Endothelial cell of umbilical vein (primary cell): ENCODE results near the gene C8G. TPM values are rescaled to one million over a fixed set of nuclear protein-coding genes. Genes with fewer than 3 reads are reported as not detected.

Experiments used
- BruUV-seq: library from RNA; stranded (reverse); fragments of 400-500 nt; replicated peaks from 2 replicates; lab custom pipeline; 2021; lab: Mats Ljungman, UMichigan
- CTCF ChIA-PET: fragments of 300-600, 350-600 bp; sonication (Branson Sonifier 250); formaldehyde crosslinking; loops from one replicate; lab custom pipeline; 2021; ENCODE audit warnings: antibody characterized with exemption, inconsistent platforms; lab: Charles Lee
- POLR2A ChIA-PET: fragments of 300-600, 350-600 bp; sonication (Branson Sonifier 250); formaldehyde crosslinking; loops from one replicate; lab custom pipeline; 2021; ENCODE audit warnings: antibody characterized with exemption, inconsistent platforms; lab: Charles Lee
- DNase-seq: peaks from one replicate; pipeline ENCODE4 v3.0.0-alpha.2; 2011; ENCODE audit warnings: low read depth, low spot score
- FAIRE-seq: peaks from 2 replicates; lab custom pipeline; 2011; peaks lifted over from hg19 to GRCh38; lab: Jason Lieb, UNC
- H2AFZ ChIP-seq: 2 replicates; pipeline ENCODE4 v1.6.0; 2012; ENCODE audit warnings: low read depth, low read length, control low read depth, inconsistent platforms
- H3K27ac ChIP-seq: 2 replicates; pipeline ENCODE4 v1.5.1; 2011; ENCODE audit warnings: low read depth, mild to moderate bottlenecking, control low read depth, low read length, moderate library complexity; ENCODE audit not compliant: insufficient read depth
- H3K27me3 ChIP-seq, 2 experiments: 2 replicates each; pipeline versions ENCODE4 v1.6.0 to v1.6.1; 2011; ENCODE audit warnings: low read length in 2 of 2, mixed read lengths in 1 of 2; ENCODE audit not compliant: control insufficient read depth in 2 of 2, insufficient read depth in 2 of 2
- H3K36me3 ChIP-seq, 2 experiments: 2 replicates in 1 of 2; 3 replicates in 1 of 2; pipeline ENCODE4 v1.5.1; 2011; ENCODE audit warnings: low read length in 2 of 2, mild to moderate bottlenecking in 1 of 2, moderate library complexity in 1 of 2; ENCODE audit not compliant: control insufficient read depth in 2 of 2, insufficient read depth in 2 of 2; ENCODE audit errors: extremely low read depth in 1 of 2
- H3K4me1 ChIP-seq: 3 replicates; pipeline ENCODE4 v1.5.1; 2011; ENCODE audit warnings: mild to moderate bottlenecking, low read length; ENCODE audit not compliant: control insufficient read depth, insufficient read depth; ENCODE audit errors: extremely low read depth
- H3K4me2 ChIP-seq: 2 replicates; pipeline ENCODE4 v1.6.1; 2011; ENCODE audit warnings: low read length, control low read depth, mixed read lengths; ENCODE audit not compliant: insufficient read depth
- H3K4me3 ChIP-seq, 3 experiments: fragments of 200-600 bp in 1 of 3; sonication (generic), shearing (Covaris generic) in 1 of 3; replicated peaks in 1 of 3; 2 replicates each; pipeline ENCODE4 v1.5.1; 2011 to 2016; ENCODE audit warnings: control low read depth in 3 of 3, low read length in 3 of 3, mild to moderate bottlenecking in 2 of 3, inconsistent platforms in 1 of 3, low read depth in 1 of 3, moderate library complexity in 1 of 3; ENCODE audit not compliant: insufficient read depth in 1 of 3
- H3K79me2 ChIP-seq: 2 replicates; pipeline ENCODE4 v1.6.0; 2012; ENCODE audit warnings: low read length, inconsistent platforms; ENCODE audit not compliant: control insufficient read depth, insufficient read depth
- H3K9ac ChIP-seq: replicated peaks from 2 replicates; pipeline ENCODE3; 2011; ENCODE audit warnings: low read length, control low read depth; ENCODE audit not compliant: insufficient read depth; ENCODE audit errors: extremely low read depth
- H3K9me1 ChIP-seq: replicated peaks from 3 replicates; pipeline ENCODE4 v1.6.0; 2011; ENCODE audit warnings: mild to moderate bottlenecking, low read length; ENCODE audit not compliant: control insufficient read depth, insufficient read depth; ENCODE audit errors: extremely low read depth
- H3K9me3 ChIP-seq: replicated peaks from 2 replicates; pipeline ENCODE4 v1.5.1; 2012; ENCODE audit warnings: low read length, inconsistent platforms; ENCODE audit not compliant: control insufficient read depth, insufficient read depth
- H4K20me1 ChIP-seq: replicated peaks from 2 replicates; pipeline ENCODE3; 2011; ENCODE audit warnings: mild to moderate bottlenecking, low read length; ENCODE audit not compliant: control insufficient read depth, insufficient read depth; ENCODE audit errors: extremely low read depth
- CTCF ChIP-seq, 2 donors: IDR thresholded peaks; 1 replicate in 1 of 2; 2 replicates in 1 of 2; pipeline ENCODE4 v1.5.1; 2011; ENCODE audit warnings: low read length in 2 of 2, mild to moderate bottlenecking in 2 of 2, moderate library complexity in 2 of 2, control low read depth in 1 of 2, inconsistent platforms in 1 of 2, low read depth in 1 of 2; ENCODE audit not compliant: insufficient read depth in 1 of 2; ENCODE audit errors: extremely low read depth in 1 of 2
- EZH2 ChIP-seq: IDR thresholded peaks from 2 replicates; pipeline ENCODE4 v1.6.1; 2012; ENCODE audit warnings: borderline replicate concordance, low read depth, mild to moderate bottlenecking, moderate library complexity, low read length, inconsistent platforms; ENCODE audit not compliant: severe bottlenecking
- FOS ChIP-seq: IDR thresholded peaks from 2 replicates; pipeline ENCODE4 v1.6.1; 2011; ENCODE audit warnings: mild to moderate bottlenecking, low read length, moderate library complexity, borderline replicate concordance; ENCODE audit not compliant: insufficient read depth
- GATA2 ChIP-seq: IDR thresholded peaks from 2 replicates; pipeline ENCODE4 v1.7.0; 2011; ENCODE audit warnings: low read depth, mild to moderate bottlenecking, moderate library complexity, mixed read lengths, low read length; ENCODE audit not compliant: insufficient read length, insufficient read depth
- JUN ChIP-seq: IDR thresholded peaks from 2 replicates; pipeline ENCODE4 v1.6.1; 2011; ENCODE audit warnings: borderline replicate concordance, low read depth; ENCODE audit not compliant: insufficient read length, insufficient read depth
- MAX ChIP-seq: IDR thresholded peaks from 2 replicates; pipeline ENCODE4 v1.6.1; 2011; ENCODE audit not compliant: insufficient read depth, insufficient read length
- MYC ChIP-seq: IDR thresholded peaks from one replicate; pipeline ENCODE4 v1.6.1; 2011; ENCODE audit warnings: mild to moderate bottlenecking, low read depth, low read length
- POLR2A ChIP-seq: IDR thresholded peaks from 2 replicates; pipeline ENCODE4 v1.6.1; 2012; ENCODE audit warnings: low read depth, mild to moderate bottlenecking, control low read depth, low read length
- POLR2AphosphoS5 ChIP-seq: IDR thresholded peaks from 2 replicates; pipeline ENCODE4 v1.6.1; 2012; ENCODE audit warnings: low read depth, mild to moderate bottlenecking, control low read depth, low read length, moderate library complexity; ENCODE audit not compliant: insufficient read depth
- dilution Hi-C: fragments of 300-500 bp; cut with MboI; formaldehyde crosslinking; loops from one replicate; pipeline ENCODE4 v1.15.0; 2019; ENCODE audit warnings: low sequenced_read_pairs; ENCODE audit not compliant: extremely low pct_ligation_motif_present
- intact Hi-C: fragments of 100-400 bp; cut with micrococcal nuclease; formaldehyde crosslinking; loops from one replicate; pipeline ENCODE4 v1.10.0; 2022
- polyA plus RNA-seq, 4 experiments: library from polyadenylated mRNA; depleted of rRNA in 3 of 4; stranded (reverse) in 3 of 4; unstranded in 1 of 4; fragments of >200 nt; gene quantifications; 2 replicates each; pipeline versions ENCODE4 v1.2.1 to v1.2.3, GENCODE V29; 2011 to 2012; ENCODE audit warnings: missing spikeins in 1 of 4
- total RNA-seq: library from RNA; stranded (reverse); gene quantifications from 2 replicates; pipeline ENCODE4 v1.2.3, GENCODE V29; 2021

The C8G gene
- total and polyA plus RNA-seq, 2 donors (not counting 3 experiments of a cell fraction or from before 2014, with no cell fraction given): 0.47 to 1.9 TPM

GRCh38 chr9:136981588-136982231 lies 36.7 kb downstream of the C8G start:
- Histone ChIP-seq H2AFZ (no peak overlapping the region), H3K79me2 (no peaks in the 10 kb centered on the region), H3K9me3 (no peaks in the 10 kb centered on the region), H3K4me2 (no peak overlapping the region), H3K4me3 (no peak overlapping the region), H3K27ac (peak overlapping the region; percentile 15), H3K9ac (no peak overlapping the region), H4K20me1 (no peaks in the 10 kb centered on the region), H3K9me1 (no peaks in the 10 kb centered on the region), H3K4me1 (peaks cover 4% of the 10 kb centered on the region), H3K36me3 (no peaks in the 10 kb centered on the region), H3K27me3 (peaks cover 3 to 10% of the 10 kb centered on the region in 2 experiments)
- intact Hi-C loops: no loop called here
- POLR2A ChIA-PET: no interaction called here
- DNase-seq (no peak), FAIRE-seq (peak; percentile 69)
- BruUV-seq: no TSS peak
- CTCF ChIA-PET: interaction anchor here (0.6 to 1.4 kb wide), 2 partner anchors 11 to 14 kb away, joined by 3 read pairs; partner anchors contain the start of genes CLIC3 and PAXX
- no peak for TF ChIP-seq POLR2A
- peak; percentile 66 for TF ChIP-seq GATA2
- dilution Hi-C loops: no loop called here

- Histone ChIP-seq H3K9me3 (no peaks in the 10 kb centered on the region), H3K27ac (no peak within 1 kb of the TSS), H3K9me1 (no peaks in the 10 kb centered on the region), H3K79me2 (no peaks in the 10 kb centered on the region), H2AFZ (no peak within 1 kb of the TSS), H3K27me3 (peaks cover 3 to 10% of the 10 kb centered on the region in 2 experiments), H3K9ac (no peak within 1 kb of the TSS), H3K4me2 (no peak within 1 kb of the TSS), H3K4me1 (peaks cover 4% of the 10 kb centered on the region), H4K20me1 (no peaks in the 10 kb centered on the region), H3K36me3 (no peaks in the 10 kb centered on the region), H3K4me3 (no peak within 1 kb of the TSS)
- CTCF ChIA-PET: interaction anchor here (1.4 kb wide), 1 partner anchor 10 kb away, joined by 3 read pairs; the partner anchor contains the start of gene PAXX
- BruUV-seq: no TSS peak
- DNase-seq (no peak), FAIRE-seq (no peak)
- POLR2A ChIA-PET: no interaction called here
- dilution Hi-C loops: no loop called here
- TF ChIP-seq MYC (no peak), POLR2AphosphoS5 (no peak), MAX (no peak), POLR2A (no peak), CTCF (IDR thresholded peaks at IDR 0.05; ENCODE audit: extremely low read depth in 1 of 2, insufficient read depth in 1 of 2, low read depth in 1 of 2, low read length in 2 of 2) (no peak), JUN (no peak), GATA2 (no peak), FOS (no peak), EZH2 (no peak)
- intact Hi-C loops: no loop called here
Measured at GRCh38 chr9:136982232-136983051, 37.4 kb downstream of the C8G start, which contains the start of gene LCNL1. Gene LCNL1 (plus strand): TSS chr9:136982993. CDS start chr9:136983587, 594 bp downstream.
